HG03064 (cell line): Measurements from ENCODE around the gene MYO18B.

ENCODE experiments used
- ATAC-seq: cut with Tn5 transposase; IDR thresholded peaks from one replicate; pipeline ENCODE4 v1.9.1; 2021; ENCODE audit warnings: low read depth; ENCODE audit not compliant: unreplicated experiment

MYO18B gene

DNA sequence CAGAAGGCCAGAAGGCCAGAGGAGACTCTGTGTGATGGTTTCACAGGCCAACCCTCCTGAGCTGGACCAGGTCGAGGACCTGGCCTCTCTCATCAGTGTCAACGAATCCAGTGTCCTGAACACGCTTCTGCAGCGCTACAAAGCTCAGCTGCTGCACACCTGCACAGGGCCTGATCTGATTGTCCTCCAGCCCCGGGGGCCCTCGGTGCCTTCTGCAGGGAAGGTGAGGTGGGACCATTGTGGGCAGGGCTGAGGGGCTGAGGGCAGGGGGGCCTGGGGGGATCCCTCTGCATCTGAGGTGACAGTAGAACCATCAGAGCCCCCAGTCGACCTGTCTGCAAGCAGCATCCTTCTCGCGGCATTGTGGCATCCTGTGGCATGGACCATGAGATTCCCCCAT lies 30.3 kb downstream of the MYO18B start:
- no peak for ATAC-seq

GRCh38 chr22:25774575-25775026 lies 32.6 kb downstream of the MYO18B start:
- no peak for ATAC-seq

DNA sequence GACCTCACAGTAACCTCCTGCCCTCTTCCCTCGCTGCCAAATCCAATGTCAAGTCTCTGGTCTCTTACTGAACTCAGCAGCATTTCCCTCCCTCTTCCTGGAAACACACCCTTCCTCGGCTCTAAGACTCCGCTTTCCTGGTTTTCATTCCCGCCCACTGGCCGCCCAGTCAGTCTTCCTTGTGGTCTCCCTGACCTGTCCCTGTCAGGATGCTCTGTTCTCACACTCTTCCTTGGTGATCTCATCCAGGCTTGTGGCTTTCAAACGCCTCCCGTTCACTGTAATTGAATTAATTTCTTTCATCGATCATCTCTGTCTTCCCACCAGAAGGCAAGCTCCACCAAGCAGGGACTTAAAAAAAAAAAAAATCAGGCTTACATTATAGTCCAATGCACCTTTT lies 33.5 kb downstream of the MYO18B start:
- ATAC-seq: no peak

GRCh38 chr22:25777411-25777810 lies 35.4 kb downstream of the MYO18B start:
- ATAC-seq: no peak

GRCh38 chr22:25777870-25778269 lies 35.9 kb downstream of the MYO18B start:
- ATAC-seq: no peak

- ATAC-seq: no peak
Observed at GRCh38 chr22:25779426-25779825, 37.4 kb downstream of the MYO18B start.

- ATAC-seq: no peak
Observed at GRCh38 chr22:25779890-25780289, 37.9 kb downstream of the MYO18B start.

DNA sequence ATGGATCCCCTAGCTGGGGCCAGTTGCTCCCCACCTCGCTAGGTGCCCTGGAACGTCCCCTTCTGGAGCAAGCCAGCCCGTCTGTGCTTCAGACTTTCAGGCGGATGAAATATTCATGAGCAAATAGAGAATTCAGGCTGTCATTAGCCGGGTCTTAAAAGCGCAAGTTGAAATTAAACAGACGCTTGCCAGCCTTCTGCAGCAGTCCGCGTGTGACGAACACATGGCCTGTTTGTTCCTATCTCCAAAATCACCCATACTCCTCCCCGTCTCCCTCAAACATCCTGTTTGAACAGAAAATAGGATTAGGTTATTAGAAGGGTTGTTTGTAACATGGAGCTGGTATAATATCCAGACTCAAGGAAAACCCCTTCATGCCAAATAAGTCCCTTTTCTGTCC lies 38.7 kb downstream of the MYO18B start:
- no peak for ATAC-seq

GRCh38 chr22:25781801-25782200 lies 39.8 kb downstream of the MYO18B start:
- ATAC-seq: no peak

GRCh38 chr22:25782831-25783230 lies 40.8 kb downstream of the MYO18B start:
- ATAC-seq: no peak

GRCh38 chr22:25783856-25784255 lies 41.9 kb downstream of the MYO18B start:
- no peak for ATAC-seq

DNA sequence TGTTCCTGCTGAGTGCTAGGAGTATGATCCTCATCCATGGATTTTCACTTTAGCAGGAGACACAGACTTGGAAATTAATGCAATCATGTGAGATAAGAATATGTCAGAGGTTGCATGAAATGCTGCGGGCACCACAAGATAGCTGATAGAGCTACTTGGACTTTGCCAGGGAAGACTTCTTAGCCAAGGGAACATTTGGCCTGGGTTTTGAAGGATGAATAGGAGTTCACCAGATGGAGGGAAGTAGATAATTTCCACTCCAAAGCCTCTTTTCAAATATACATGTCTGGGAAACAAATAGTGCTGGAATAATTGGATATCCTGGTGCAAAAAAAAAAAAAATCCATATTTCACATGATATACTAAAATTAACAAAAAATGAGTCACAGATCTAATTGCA lies 44.2 kb downstream of the MYO18B start:
- no peak for ATAC-seq

- no peak for ATAC-seq
Observed at GRCh38 chr22:25791556-25791955, 49.6 kb downstream of the MYO18B start.

- ATAC-seq: no peak
Observed at GRCh38 chr22:25795478-25795877, 53.5 kb downstream of the MYO18B start.

DNA sequence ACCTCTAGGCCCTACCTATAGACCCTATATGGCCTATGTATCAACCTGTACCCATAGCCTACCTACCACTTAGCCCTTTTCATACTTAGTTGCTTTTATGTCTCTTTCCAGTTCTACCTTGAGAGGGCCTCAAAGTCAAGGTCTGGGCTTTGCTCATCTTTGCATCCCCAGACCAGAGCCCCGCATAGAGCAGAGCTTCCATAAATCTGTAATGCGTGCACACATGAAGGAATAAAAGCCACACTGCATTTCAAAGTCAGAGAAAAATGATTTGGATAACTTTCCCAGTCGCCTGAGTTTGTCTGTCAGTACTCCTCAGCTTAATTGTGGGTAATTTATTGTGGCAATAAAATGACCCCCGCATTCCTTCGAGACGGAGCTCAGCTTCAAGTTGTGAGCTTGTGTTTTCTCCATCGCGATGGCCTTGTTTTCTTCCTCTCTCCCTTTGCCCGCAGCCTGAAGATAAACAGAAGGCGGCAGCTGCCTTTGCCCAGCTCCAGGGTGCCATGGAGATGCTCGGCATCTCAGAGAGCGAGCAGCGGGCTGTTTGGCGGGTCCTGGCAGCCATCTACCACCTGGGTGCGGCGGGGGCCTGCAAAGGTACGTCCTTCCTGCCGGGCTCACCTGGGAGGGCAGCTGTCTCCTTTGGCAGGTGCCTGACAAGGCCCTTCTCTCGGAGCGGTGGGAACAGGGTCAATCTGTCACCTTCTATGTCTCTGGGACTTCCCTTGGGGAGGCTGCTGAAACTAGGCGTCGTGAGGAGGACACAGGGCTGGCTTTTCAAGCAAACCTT lies 55.7 kb downstream of the MYO18B start:
- ATAC-seq: no peak

DNA sequence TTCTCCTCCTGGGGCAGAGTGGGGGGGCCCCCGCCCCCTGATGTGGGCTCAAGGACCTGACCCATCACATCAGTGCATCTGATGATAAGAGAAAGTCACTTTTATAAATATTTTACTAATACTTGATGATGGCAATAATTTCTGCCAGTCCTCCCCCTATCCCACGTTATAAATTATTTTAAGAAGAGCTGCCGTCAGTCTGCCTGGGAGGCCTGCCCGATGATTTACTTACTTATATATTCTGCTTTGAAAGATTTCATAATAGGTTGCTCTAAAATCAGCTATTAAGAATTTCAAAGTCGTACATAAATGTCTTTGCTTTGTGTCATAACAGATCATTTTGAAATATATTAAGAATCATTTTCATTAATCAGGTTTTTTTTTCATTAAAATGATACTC lies 58.8 kb downstream of the MYO18B start:
- ATAC-seq: no peak

- ATAC-seq: no peak
Observed at GRCh38 chr22:25802018-25802417, 60.0 kb downstream of the MYO18B start.

GRCh38 chr22:25804676-25805075 lies 62.7 kb downstream of the MYO18B start:
- ATAC-seq: no peak

DNA sequence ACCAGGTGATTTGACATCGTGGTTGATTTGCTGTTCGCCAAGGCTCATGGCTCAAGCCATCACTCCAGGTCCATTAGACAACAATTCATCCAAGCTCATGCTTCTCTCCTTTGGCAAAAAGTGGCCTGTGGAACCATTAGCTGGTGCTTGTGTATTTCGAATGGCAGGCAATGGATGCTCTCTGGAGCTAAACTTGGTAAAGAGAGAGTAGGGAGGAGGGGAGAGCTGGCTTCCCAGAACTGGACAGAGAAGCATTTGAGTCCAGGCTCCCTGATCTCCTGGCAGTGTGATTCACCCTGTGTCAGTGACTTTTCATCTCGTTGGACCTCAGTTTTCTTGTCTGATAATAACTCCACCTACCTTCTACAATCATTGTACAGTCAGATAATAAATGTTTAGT lies 64.6 kb downstream of the MYO18B start:
- no peak for ATAC-seq

DNA sequence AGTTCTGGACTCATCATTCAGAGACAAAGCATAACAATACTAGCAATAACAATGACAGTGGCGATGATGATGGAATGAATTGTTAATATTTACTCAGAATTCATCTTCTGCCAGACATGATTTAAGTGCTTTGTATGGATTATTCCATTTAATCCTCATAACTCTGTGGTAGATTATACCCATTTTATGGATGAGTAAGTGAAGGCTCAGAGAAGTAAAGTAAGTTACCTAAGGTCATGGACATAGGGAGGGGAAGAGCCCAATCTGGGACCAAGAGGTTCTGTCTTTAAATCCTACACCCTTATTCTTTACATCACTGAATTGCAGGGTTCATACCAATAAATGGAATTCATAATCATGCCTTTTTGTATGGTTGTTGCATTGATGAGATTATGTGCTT lies 72.7 kb downstream of the MYO18B start:
- ATAC-seq: no peak

DNA sequence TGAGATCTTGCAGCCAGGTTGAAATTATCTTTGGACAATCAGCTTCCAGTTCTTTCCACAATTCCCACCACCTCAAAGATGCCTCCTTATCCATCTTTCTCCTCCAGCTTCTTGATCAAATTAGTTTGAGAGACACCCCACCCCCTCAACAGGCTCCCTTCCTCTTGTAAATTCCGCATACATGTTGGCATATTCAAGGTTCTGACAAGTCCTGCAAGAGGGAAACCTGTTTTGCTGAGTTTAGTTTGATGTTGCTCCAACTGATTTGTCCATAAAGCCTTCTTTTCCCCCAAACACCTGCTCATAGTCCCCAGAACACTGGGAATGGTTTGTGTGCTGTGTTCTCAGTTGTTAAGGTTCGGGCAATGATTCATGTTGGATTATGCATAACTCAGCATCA lies 73.6 kb downstream of the MYO18B start:
- no peak for ATAC-seq

DNA sequence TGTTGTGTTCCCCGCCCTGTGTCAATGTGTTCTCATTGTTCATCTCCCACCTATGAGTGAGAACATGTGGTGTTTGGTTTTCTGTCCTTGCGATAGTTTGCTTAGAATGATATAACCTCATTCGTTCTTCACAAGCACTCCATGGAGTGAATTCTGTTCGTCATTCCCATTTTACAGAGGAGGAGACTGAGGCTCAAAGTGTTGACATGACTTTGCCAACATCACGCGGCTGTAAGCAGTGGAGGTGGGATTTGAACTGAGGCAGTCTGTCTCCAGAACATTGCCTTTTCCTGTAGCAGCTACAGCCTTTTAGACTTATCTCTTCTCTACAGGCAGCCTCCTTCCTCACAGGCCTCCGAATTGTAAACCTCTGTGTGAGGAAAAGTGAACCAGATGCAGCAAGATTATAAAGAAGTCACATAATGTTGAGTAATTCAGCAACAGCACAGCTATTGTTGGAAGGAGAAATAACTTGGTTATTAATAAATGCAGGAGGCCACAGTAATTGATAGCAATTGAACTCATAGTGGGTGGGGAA lies 74.6 kb downstream of the MYO18B start:
- no peak for ATAC-seq
